H1 (cell line): ENCODE results near the gene HSPA6.

Experiments
- CHD2 ChIP-seq: IDR thresholded peaks from 2 replicates; pipeline ENCODE4 v1.6.1; 2012; ENCODE audit warnings: low read length, improper control_type of control experiment
- CTCF ChIP-seq, 3 experiments: IDR thresholded peaks; 1 replicate in 2 of 3; 2 replicates in 1 of 3; pipeline versions ENCODE4 v1.5.1 to v1.6.1; 2011; ENCODE audit warnings: low read length in 3 of 3, mild to moderate bottlenecking in 3 of 3, inconsistent platforms in 2 of 3, low read depth in 1 of 3, moderate library complexity in 1 of 3; ENCODE audit not compliant: insufficient read depth in 1 of 3; ENCODE audit errors: control extremely low read depth in 1 of 3
- EP300 ChIP-seq, 2 experiments: IDR thresholded peaks; 1 replicate in 1 of 2; 2 replicates in 1 of 2; pipeline ENCODE4 v1.6.1; 2011 to 2012; ENCODE audit warnings: low read depth in 2 of 2, low read length in 2 of 2, mild to moderate bottlenecking in 2 of 2, borderline replicate concordance in 1 of 2, inconsistent platforms in 1 of 2, moderate library complexity in 1 of 2
- GABPA ChIP-seq: IDR thresholded peaks from 2 replicates; pipeline ENCODE4 v1.6.1; 2011; ENCODE audit warnings: mild to moderate bottlenecking, low read length, moderate library complexity, borderline replicate concordance; ENCODE audit not compliant: insufficient read depth
- POLR2A ChIP-seq, 2 experiments: IDR thresholded peaks; 1 replicate in 1 of 2; 2 replicates in 1 of 2; pipeline ENCODE4 v1.6.1; 2011; ENCODE audit warnings: low read depth in 2 of 2, low read length in 2 of 2, mild to moderate bottlenecking in 2 of 2; ENCODE audit errors: control extremely low read depth in 1 of 2
- POLR2AphosphoS5 ChIP-seq: IDR thresholded peaks from 2 replicates; pipeline ENCODE4 v1.6.1; 2011; ENCODE audit warnings: low read depth, low read length
- RFX5 ChIP-seq: IDR thresholded peaks from 2 replicates; pipeline ENCODE4 v1.6.1; 2011; ENCODE audit warnings: low read depth, low read length, improper control_type of control experiment, borderline replicate concordance
- SIN3A ChIP-seq, 2 experiments: IDR thresholded peaks in 1 of 2; conservative IDR thresholded peaks in 1 of 2; 2 replicates each; pipeline ENCODE4 v1.6.1; 2011 to 2012; ENCODE audit warnings: low read length in 2 of 2, improper control_type of control experiment in 1 of 2, low read depth in 1 of 2, mild to moderate bottlenecking in 1 of 2
- TEAD4 ChIP-seq: IDR thresholded peaks from 2 replicates; pipeline ENCODE4 v1.6.1; 2012; ENCODE audit warnings: low read depth, low read length, inconsistent platforms, mixed read lengths

- TF ChIP-seq GABPA (no peak), CTCF (IDR thresholded peaks at IDR 0.05; ENCODE audit: control extremely low read depth in 1 of 3, insufficient read depth in 1 of 3, low read depth in 1 of 3, low read length in 3 of 3) (peak in 1 of 3 experiments; percentile 24; a peak in 1 of 4 replicates), SIN3A (conservative IDR thresholded peaks at IDR 0.05 in 1 of 2, IDR thresholded peaks at IDR 0.05 in 1 of 2; ENCODE audit: low read depth in 1 of 2, low read length in 2 of 2) (no peak), POLR2A (IDR thresholded peaks at IDR 0.05; ENCODE audit: control extremely low read depth in 1 of 2, low read depth in 2 of 2, low read length in 2 of 2) (no peak), POLR2AphosphoS5 (no peak), EP300 (IDR thresholded peaks at IDR 0.05; ENCODE audit: borderline replicate concordance in 1 of 2, low read depth in 2 of 2, low read length in 2 of 2) (no peak), TEAD4 (no peak), RFX5 (no peak), CHD2 (no peak)
Measured at GRCh38 chr1:161483361-161483760, 41.0 kb upstream of the HSPA6 start.
